IMR-90 (cell line): Measurements from ENCODE around the gene CACNA1F. TPM values are rescaled to one million over a fixed set of nuclear protein-coding genes. Genes with fewer than 3 reads are reported as not detected.

Experiments
- ATAC-seq: fragments of 200-7000 bp; cut with Tn5 transposase; 2 replicates; pipeline ENCODE4 v1.9.1; 2020; ENCODE audit warnings: low read depth, mild to moderate bottlenecking, moderate library complexity
- BruUV-seq: library from RNA; stranded (reverse); fragments of 400-500 nt; replicated peaks from 2 replicates; lab custom pipeline; 2021; lab: Mats Ljungman, UMichigan
- CTCF ChIA-PET: fragments of 300-600 bp; formaldehyde crosslinking; extraction: SDS; loops from one replicate; lab custom pipeline; 2021; ENCODE audit warnings: antibody characterized with exemption; lab: Yijun Ruan, JAX
- POLR2A ChIA-PET: fragments of 300-600 bp; sonication (Branson Sonifier 250); formaldehyde crosslinking; loops from one replicate; lab custom pipeline; 2022; ENCODE audit warnings: antibody characterized with exemption; ENCODE audit not compliant: unreplicated experiment; lab: Charles Lee
- DNase-seq: peaks from one replicate; pipeline ENCODE4 v3.0.0; 2013
- H2AFZ ChIP-seq: replicated peaks from 2 replicates; pipeline ENCODE3; 2013; ENCODE audit warnings: low read length, mild to moderate bottlenecking; ENCODE audit not compliant: poor library complexity
- H2AK5ac ChIP-seq: 2 replicates; pipeline ENCODE4 v1.6.1; 2013; ENCODE audit warnings: low read depth, low read length, inconsistent platforms
- H2AK9ac ChIP-seq: replicated peaks from 2 replicates; pipeline ENCODE3; 2013; ENCODE audit warnings: mild to moderate bottlenecking, low read depth, low read length, moderate library complexity; ENCODE audit not compliant: poor library complexity
- H2BK120ac ChIP-seq: 2 replicates; pipeline ENCODE4 v1.6.1; 2013; ENCODE audit warnings: low read depth, low read length, inconsistent platforms
- H2BK15ac ChIP-seq: 3 replicates; pipeline ENCODE4 v1.6.1; 2013; ENCODE audit warnings: low read depth, low read length, inconsistent platforms
- H2BK20ac ChIP-seq: 2 replicates; pipeline ENCODE4 v1.6.1; 2013; ENCODE audit warnings: low read depth, mild to moderate bottlenecking, inconsistent platforms, low read length, moderate library complexity
- H2BK5ac ChIP-seq: 2 replicates; pipeline ENCODE4 v1.6.1; 2013; ENCODE audit warnings: mild to moderate bottlenecking, low read depth, low read length, inconsistent platforms; ENCODE audit not compliant: poor library complexity, severe bottlenecking
- H3K14ac ChIP-seq: replicated peaks from 2 replicates; pipeline ENCODE4 v1.6.1; 2013; ENCODE audit warnings: low read depth, low read length, inconsistent platforms
- H3K18ac ChIP-seq: 2 replicates; pipeline ENCODE4 v1.6.1; 2013; ENCODE audit warnings: low read depth, low read length, control low read depth
- H3K23ac ChIP-seq: 2 replicates; pipeline ENCODE4 v1.6.1; 2013; ENCODE audit warnings: low read depth, low read length, inconsistent platforms
- H3K27ac ChIP-seq: 2 replicates; pipeline ENCODE4 v1.5.1; 2013; ENCODE audit warnings: mild to moderate bottlenecking, control low read depth, low read length; ENCODE audit not compliant: insufficient read depth
- H3K27me3 ChIP-seq: 2 replicates; pipeline ENCODE4 v1.6.1; 2013; ENCODE audit warnings: low read length; ENCODE audit not compliant: control insufficient read depth, insufficient read depth
- H3K36me3 ChIP-seq: 2 replicates; pipeline ENCODE4 v1.6.1; 2013; ENCODE audit warnings: low read length, mixed read lengths; ENCODE audit not compliant: control insufficient read depth, insufficient read depth
- H3K4ac ChIP-seq: 2 replicates; pipeline ENCODE4 v1.6.1; 2013; ENCODE audit warnings: low read depth, low read length, inconsistent platforms
- H3K4me1 ChIP-seq: 2 replicates; pipeline ENCODE4 v1.6.1; 2013; ENCODE audit warnings: low read length, mixed read lengths; ENCODE audit not compliant: control insufficient read depth, insufficient read depth
- H3K4me2 ChIP-seq: 2 replicates; pipeline ENCODE4 v1.6.1; 2013; ENCODE audit warnings: low read depth, mild to moderate bottlenecking, control low read depth, low read length, moderate library complexity
- H3K4me3 ChIP-seq: 2 replicates; pipeline ENCODE4 v1.5.1; 2013; ENCODE audit warnings: low read depth, mild to moderate bottlenecking, control low read depth, low read length, moderate library complexity; ENCODE audit not compliant: insufficient read depth
- H3K56ac ChIP-seq: 2 replicates; pipeline ENCODE4 v1.6.1; 2013; ENCODE audit warnings: low read length, inconsistent platforms; ENCODE audit not compliant: insufficient read depth; ENCODE audit errors: extremely low read depth
- H3K79me1 ChIP-seq, 2 experiments: 2 replicates each; pipeline ENCODE4 v1.6.1; 2013; ENCODE audit warnings: low read length in 2 of 2, inconsistent platforms in 1 of 2, low read depth in 1 of 2
- H3K9ac ChIP-seq: 2 replicates; pipeline ENCODE4 v1.6.1; 2013; ENCODE audit warnings: low read depth, low read length, control low read depth
- H3K9me1 ChIP-seq: 2 replicates; pipeline ENCODE4 v1.6.1; 2013; ENCODE audit warnings: low read length, inconsistent platforms; ENCODE audit not compliant: insufficient read depth
- H3K9me3 ChIP-seq: 2 replicates; pipeline ENCODE4 v1.6.1; 2013; ENCODE audit warnings: low read length; ENCODE audit not compliant: control insufficient read depth, insufficient read depth
- H4K20me1 ChIP-seq: 2 replicates; pipeline ENCODE4 v1.6.1; 2013; ENCODE audit warnings: low read length, inconsistent platforms; ENCODE audit not compliant: insufficient read depth
- H4K5ac ChIP-seq: 2 replicates; pipeline ENCODE4 v1.6.1; 2013; ENCODE audit warnings: mild to moderate bottlenecking, low read depth, low read length, control low read depth
- H4K8ac ChIP-seq, 2 experiments: 2 replicates each; pipeline ENCODE4 v1.6.1; 2013; ENCODE audit warnings: low read depth in 2 of 2, low read length in 2 of 2, control low read depth in 1 of 2, inconsistent platforms in 1 of 2
- H4K91ac ChIP-seq: 2 replicates; pipeline ENCODE4 v1.6.1; 2013; ENCODE audit warnings: low read depth, low read length, inconsistent platforms; ENCODE audit not compliant: insufficient read depth
- CEBPB ChIP-seq: IDR thresholded peaks from 2 replicates; pipeline ENCODE4 v1.6.1; 2012; ENCODE audit warnings: low read depth, low read length, improper control_type of control experiment
- MXI1 ChIP-seq: IDR thresholded peaks from 2 replicates; pipeline ENCODE4 v1.6.1; 2012; ENCODE audit warnings: low read depth, mild to moderate bottlenecking, low read length, moderate library complexity, borderline replicate concordance
- NFE2L2 ChIP-seq: fragments of 150-350 bp; IDR thresholded peaks from 2 replicates; pipeline ENCODE4 v1.6.1; 2016; ENCODE audit warnings: low read depth, mild to moderate bottlenecking, low read length
- RFX5 ChIP-seq: IDR thresholded peaks from 2 replicates; pipeline ENCODE4 v1.8.0; 2012; ENCODE audit warnings: low read depth, mild to moderate bottlenecking, low read length, moderate library complexity
- WGBS, 2 experiments: methylation state at CpG; one replicate each; pipeline versions ENCODE4 v1.1.5 to v1.1.7; 2013; ENCODE audit warnings: missing lambda C conversion rate in 2 of 2; ENCODE audit not compliant: insufficient read length in 1 of 2; ENCODE audit errors: extremely low coverage in 2 of 2; 5-methylcytosine and 5-hydroxymethylcytosine counted together
- dilution Hi-C: fragments of 300-500 bp; cut with HindIII; formaldehyde crosslinking; loops from one replicate; pipeline ENCODE4 v1.14.3; 2018; ENCODE audit warnings: low sequenced_read_pairs; ENCODE audit not compliant: unreplicated experiment
- in situ Hi-C: fragments of 300-500 bp; cut with MboI; formaldehyde crosslinking; loops from 3 replicates; pipeline ENCODE4 v1.14.3; 2019; ENCODE audit warnings: low sequenced_read_pairs, inconsistent platforms, mixed read lengths
- intact Hi-C: fragments of 100-400 bp; cut with micrococcal nuclease; formaldehyde crosslinking; loops from 2 replicates; pipeline ENCODE4 v1.10.0; 2022
- polyA plus RNA-seq, 3 experiments: library from polyadenylated mRNA; depleted of rRNA; stranded (reverse); fragments of >200 nt; gene quantifications; 2 replicates each; pipeline ENCODE4 v1.2.3, GENCODE V29; 2012; ENCODE audit warnings: low replicate concordance in 1 of 3
- total RNA-seq: library from RNA; depleted of rRNA; stranded (reverse); fragments of >200 nt; gene quantifications from 2 replicates; pipeline ENCODE4 v1.2.3, GENCODE V29; 2012

The CACNA1F gene
- total and polyA plus RNA-seq, 2 of the 4 experiments (the other 2 are of a cell fraction), result not detected

- H3K4me3 ChIP-seq, result no peak overlapping the region
- POLR2A ChIA-PET, result no interaction called here
- H3K36me3 ChIP-seq, result peaks cover 2% of the 10 kb centered on the region; the same call in 1 of the 2 replicates
- no peak overlapping the region for H3K56ac ChIP-seq
- H2BK5ac ChIP-seq, result no peak overlapping the region
- no peak overlapping the region for H2BK15ac ChIP-seq
- 0 out of 2 replicates have a peak, but pooled peaks cover 2% of the 10 kb centered on the region for H3K4me1 ChIP-seq
- no peak for DNase-seq
- H2BK20ac ChIP-seq, result no peak overlapping the region
- in situ Hi-C loops (no loop called here), intact Hi-C loops (no loop called here), dilution Hi-C loops (no loop called here)
- no peak for ATAC-seq
- no peaks in the 10 kb centered on the region for H3K27me3 ChIP-seq
- H4K5ac ChIP-seq, result no peak overlapping the region
- H2AK5ac ChIP-seq, result no peak overlapping the region
- peaks cover 7% of the 10 kb centered on the region; the same call in 1 of the 2 replicates for H3K9me1 ChIP-seq
- H3K14ac ChIP-seq, result no peak overlapping the region
- H3K4ac ChIP-seq, result no peak overlapping the region
- no peak overlapping the region for H2BK120ac ChIP-seq
- no peak overlapping the region for H4K8ac ChIP-seq
- WGBS, 2 experiments, result 67% methylated on average over 1 of the region's 8 CpGs; no CpG with 5 or more reads in 1 of the 2 experiments
- TF ChIP-seq RFX5 (no peak), NFE2L2 (no peak), CEBPB (no peak), MXI1 (no peak)
- no peaks in the 10 kb centered on the region for H3K9me3 ChIP-seq
- BruUV-seq, result no TSS peak
- no peak overlapping the region for H3K23ac ChIP-seq
- peaks cover 30 to 36% of the 10 kb centered on the region in 2 experiments for H3K79me1 ChIP-seq
- no peak overlapping the region for H3K4me2 ChIP-seq
- no peak overlapping the region for H4K91ac ChIP-seq
- peaks cover 8% of the 10 kb centered on the region; the same call in 1 of the 2 replicates for H4K20me1 ChIP-seq
- H3K18ac ChIP-seq, result no peak overlapping the region
- H2AK9ac ChIP-seq, result no peak overlapping the region
- no peak overlapping the region for H3K9ac ChIP-seq
- H2AFZ ChIP-seq, result no peak overlapping the region
- CTCF ChIA-PET, result no interaction called here
- no peak overlapping the region for H3K27ac ChIP-seq
Measured at GRCh38 chrX:49273181-49273727, 40.1 kb upstream of the CACNA1F start.
